PC-3 (cell line): Measurements from ENCODE around the gene CELF2.

ENCODE experiments used
- EZH2 ChIP-seq: fragments of 300-600 bp; sonication (generic); IDR thresholded peaks from one replicate; pipeline ENCODE4 v1.6.1; 2017; ENCODE audit warnings: antibody characterized with exemption, mild to moderate bottlenecking, low read length; ENCODE audit not compliant: unreplicated experiment
- EZH2phosphoT487 ChIP-seq: fragments of 300-600 bp; sonication (generic); IDR thresholded peaks from 2 replicates; pipeline ENCODE4 v1.6.1; 2018; ENCODE audit warnings: mild to moderate bottlenecking, antibody characterized with exemption, low read length, borderline replicate concordance
- TF ChIP-seq, protein P1 (sequence below): fragments of 300-600 bp; sonication (generic); conservative IDR thresholded peaks from 2 replicates; pipeline ENCODE4 v1.5.1; 2017; ENCODE audit warnings: antibody characterized with exemption, low read depth, mild to moderate bottlenecking, low read length

DNA sequence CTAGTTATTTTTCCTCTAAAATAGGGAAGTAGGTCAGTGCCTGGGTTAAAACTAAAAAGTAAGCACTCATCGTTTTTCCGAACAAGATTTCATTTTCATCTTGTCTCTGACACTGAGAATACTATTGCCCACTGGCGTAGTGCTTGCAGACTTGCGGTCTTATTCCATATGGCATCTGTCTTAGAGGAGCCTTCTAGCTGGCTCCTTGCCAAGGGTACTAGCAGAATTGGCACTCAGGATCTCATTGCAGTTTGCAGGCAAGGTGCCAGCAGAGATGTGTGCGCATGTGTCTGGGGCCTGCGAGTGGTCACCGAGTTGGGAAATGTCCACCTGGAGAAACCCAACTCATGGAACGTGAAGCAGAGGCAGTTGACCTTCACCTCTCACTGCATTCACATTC, 143.4 kb downstream of the CELF2 start:
- TF ChIP-seq, protein P1, sequence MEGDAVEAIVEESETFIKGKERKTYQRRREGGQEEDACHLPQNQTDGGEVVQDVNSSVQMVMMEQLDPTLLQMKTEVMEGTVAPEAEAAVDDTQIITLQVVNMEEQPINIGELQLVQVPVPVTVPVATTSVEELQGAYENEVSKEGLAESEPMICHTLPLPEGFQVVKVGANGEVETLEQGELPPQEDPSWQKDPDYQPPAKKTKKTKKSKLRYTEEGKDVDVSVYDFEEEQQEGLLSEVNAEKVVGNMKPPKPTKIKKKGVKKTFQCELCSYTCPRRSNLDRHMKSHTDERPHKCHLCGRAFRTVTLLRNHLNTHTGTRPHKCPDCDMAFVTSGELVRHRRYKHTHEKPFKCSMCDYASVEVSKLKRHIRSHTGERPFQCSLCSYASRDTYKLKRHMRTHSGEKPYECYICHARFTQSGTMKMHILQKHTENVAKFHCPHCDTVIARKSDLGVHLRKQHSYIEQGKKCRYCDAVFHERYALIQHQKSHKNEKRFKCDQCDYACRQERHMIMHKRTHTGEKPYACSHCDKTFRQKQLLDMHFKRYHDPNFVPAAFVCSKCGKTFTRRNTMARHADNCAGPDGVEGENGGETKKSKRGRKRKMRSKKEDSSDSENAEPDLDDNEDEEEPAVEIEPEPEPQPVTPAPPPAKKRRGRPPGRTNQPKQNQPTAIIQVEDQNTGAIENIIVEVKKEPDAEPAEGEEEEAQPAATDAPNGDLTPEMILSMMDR: no peak
- TF ChIP-seq EZH2 (no peak), EZH2phosphoT487 (no peak)
